Thoracic aorta (tissue), 2 donors: ENCODE results near the gene WNK1. TPM values are rescaled to one million over a fixed set of nuclear protein-coding genes. Genes with fewer than 3 reads are reported as not detected.

ENCODE experiments used
- ATAC-seq: fragments of 150-250 bp; one replicate; pipeline ENCODE4 v1.8.0; 2017; ENCODE audit warnings: low read depth; ENCODE audit not compliant: insufficient number of reproducible peaks, low FRiP score
- DNase-seq: peaks from one replicate; pipeline ENCODE4 v3.0.0-alpha.2; 2020; ENCODE audit warnings: low spot score
- H3K27ac ChIP-seq, 2 donors: fragments of 200-600 bp; sonication (generic); 1 replicate in 1 of 2; 2 replicates in 1 of 2; pipeline ENCODE4 v1.5.1; 2016; ENCODE audit warnings: mild to moderate bottlenecking in 2 of 2, moderate library complexity in 2 of 2
- H3K27me3 ChIP-seq: fragments of 200-600 bp; sonication (generic); replicated peaks from 2 replicates; pipeline ENCODE4 v1.6.0; 2016; ENCODE audit warnings: mild to moderate bottlenecking; ENCODE audit not compliant: insufficient read depth
- H3K36me3 ChIP-seq: fragments of 200-600 bp; sonication (generic); one replicate; pipeline ENCODE4 v1.5.1; 2016
- H3K4me1 ChIP-seq, 2 donors: fragments of 200-600 bp; sonication (generic); 1 replicate in 1 of 2; 2 replicates in 1 of 2; pipeline versions ENCODE4 v1.5.1 to v1.6.0; 2016; ENCODE audit warnings: low read depth in 2 of 2, mild to moderate bottlenecking in 1 of 2; ENCODE audit not compliant: control insufficient read depth in 1 of 2
- H3K4me3 ChIP-seq: fragments of 200-600 bp; sonication (generic); 2 replicates; pipeline ENCODE4 v1.5.1; 2016; ENCODE audit warnings: mild to moderate bottlenecking
- H3K9me3 ChIP-seq: fragments of 200-600 bp; sonication (generic); 2 replicates; pipeline ENCODE4 v1.5.1; 2016
- CTCF ChIP-seq: fragments of 200-600 bp; sonication (generic); IDR thresholded peaks from one replicate; pipeline ENCODE4 v1.5.1; 2019; ENCODE audit warnings: antibody characterized with exemption
- total RNA-seq, 2 donors: library from RNA; depleted of rRNA; stranded (reverse); fragments of >200 nt; gene quantifications; one replicate each; pipeline versions ENCODE4 v1.1.0 to v1.2.3, GENCODE V29; 2016

Gene WNK1
- total RNA-seq, 2 donors from 2014 or later, result 191 to 197 TPM

- no peaks in the 10 kb centered on the region for H3K27me3 ChIP-seq
- ATAC-seq (no peak), DNase-seq (no peak)
- H3K27ac ChIP-seq, result no peak overlapping the region
- H3K9me3 ChIP-seq, result no peaks in the 10 kb centered on the region
- peaks cover 55% of the 10 kb centered on the region for H3K36me3 ChIP-seq
- H3K4me3 ChIP-seq, result no peak overlapping the region
- H3K4me1 ChIP-seq, result peaks cover under 1 to 2% of the 10 kb centered on the region in 2 donors
- TF ChIP-seq CTCF, result no peak
Observed at GRCh38 chr12:903055-903454, 150.7 kb downstream of the WNK1 start.

- no peak for TF ChIP-seq CTCF
- no peak for DNase-seq
- no peak overlapping the region for H3K4me3 ChIP-seq
- no peak overlapping the region for H3K27ac ChIP-seq
- H3K9me3 ChIP-seq, result no peaks in the 10 kb centered on the region
- ATAC-seq, result no peak
- no peaks in the 10 kb centered on the region for H3K4me1 ChIP-seq
- H3K27me3 ChIP-seq, result no peaks in the 10 kb centered on the region
- H3K36me3 ChIP-seq, result peaks cover 60% of the 10 kb centered on the region
Observed at GRCh38 chr12:904010-904414, 151.6 kb downstream of the WNK1 start.

- ATAC-seq (no peak), DNase-seq (no peak)
- no peaks in the 10 kb centered on the region for H3K9me3 ChIP-seq
- H3K36me3 ChIP-seq, result peaks cover 56% of the 10 kb centered on the region
- no peak for TF ChIP-seq CTCF
- H3K4me3 ChIP-seq, result no peak overlapping the region
- H3K4me1 ChIP-seq, result no peaks in the 10 kb centered on the region
- H3K27ac ChIP-seq, result no peak overlapping the region
- no peaks in the 10 kb centered on the region for H3K27me3 ChIP-seq
Observed at GRCh38 chr12:905261-906031, 153.1 kb downstream of the WNK1 start.

- H3K4me3 ChIP-seq, result no peak overlapping the region
- H3K36me3 ChIP-seq, result peaks cover 49% of the 10 kb centered on the region
- no peak for DNase-seq
- peaks cover 4 to 5% of the 10 kb centered on the region in 2 donors for H3K4me1 ChIP-seq
- H3K27ac ChIP-seq, result no peak overlapping the region
- H3K9me3 ChIP-seq, result no peaks in the 10 kb centered on the region
- no peak for ATAC-seq
- no peak for TF ChIP-seq CTCF
- no peaks in the 10 kb centered on the region for H3K27me3 ChIP-seq
Observed at GRCh38 chr12:906062-906585, 153.7 kb downstream of the WNK1 start.

GRCh38 chr12:907413-908185 lies 155.2 kb downstream of the WNK1 start:
- H3K27ac ChIP-seq, result no peak overlapping the region
- peaks cover 9 to 17% of the 10 kb centered on the region in 2 donors for H3K4me1 ChIP-seq
- H3K27me3 ChIP-seq, result no peaks in the 10 kb centered on the region
- peaks cover 38% of the 10 kb centered on the region for H3K36me3 ChIP-seq
- H3K9me3 ChIP-seq, result no peaks in the 10 kb centered on the region
- DNase-seq (no peak), ATAC-seq (no peak)
- TF ChIP-seq CTCF, result no peak
- no peak overlapping the region for H3K4me3 ChIP-seq
